GM23248 (cell line): ENCODE results near the gene REC114.

Source experiments
- EZH2 ChIP-seq: fragments of 200-600 bp; sonication (generic); IDR thresholded peaks from 2 replicates; pipeline ENCODE4 v1.6.1; 2018; ENCODE audit warnings: antibody characterized with exemption, mild to moderate bottlenecking; ENCODE audit not compliant: insufficient read depth, poor library complexity, severe bottlenecking
- EZH2phosphoT487 ChIP-seq: fragments of 200-600 bp; sonication (generic); IDR thresholded peaks from 2 replicates; pipeline ENCODE4 v1.6.1; 2018; ENCODE audit warnings: antibody characterized with exemption, moderate library complexity, mild to moderate bottlenecking, low read depth; ENCODE audit not compliant: insufficient read depth

GRCh38 chr15:73570355-73571032 is 127.5 kb downstream of the REC114 start:
- TF ChIP-seq EZH2 (no peak), EZH2phosphoT487 (no peak)
